Measurements from ENCODE around the gene EXOC6B. TPM values are rescaled to one million over a fixed set of nuclear protein-coding genes. Genes with fewer than 3 reads are reported as not detected.

Gene EXOC6B
- total and polyA plus RNA-seq, 11 donors = 18.4 to 192 (median 143) TPM

DNA sequence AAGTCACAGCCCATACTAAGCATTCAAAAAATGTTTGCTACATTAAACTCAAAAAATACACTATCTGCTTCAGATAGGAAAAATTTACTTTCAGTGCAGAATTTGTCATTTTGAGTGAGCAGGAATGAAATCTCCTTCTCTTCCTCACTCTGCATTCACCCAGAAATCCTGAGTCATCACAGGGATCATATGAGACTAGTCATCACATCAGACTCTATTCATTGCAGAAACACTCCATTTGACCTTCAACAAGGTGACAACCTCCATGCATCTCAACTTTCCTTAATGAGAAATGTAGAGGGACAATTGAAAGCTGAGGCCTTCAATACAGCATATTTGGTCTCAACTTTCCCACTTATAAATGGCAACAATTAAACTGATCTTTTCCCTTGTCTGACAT lies 547.8 kb downstream of the EXOC6B start:
- no peak overlapping the region for H3K4me3 ChIP-seq
- no peaks in the 10 kb centered on the region for H3K36me3 ChIP-seq
- H3K27ac ChIP-seq = no peak overlapping the region
- DNase-seq (no peak), ATAC-seq (peak in 2 of 4 donors; percentile 49 to 77)
- intact Hi-C loops (cut with DNase I) = no loop called here
- H3K4me1 ChIP-seq = peaks cover 0 to 29% (median 7%) of the 10 kb centered on the region in 12 donors
- TF ChIP-seq, protein P1, sequence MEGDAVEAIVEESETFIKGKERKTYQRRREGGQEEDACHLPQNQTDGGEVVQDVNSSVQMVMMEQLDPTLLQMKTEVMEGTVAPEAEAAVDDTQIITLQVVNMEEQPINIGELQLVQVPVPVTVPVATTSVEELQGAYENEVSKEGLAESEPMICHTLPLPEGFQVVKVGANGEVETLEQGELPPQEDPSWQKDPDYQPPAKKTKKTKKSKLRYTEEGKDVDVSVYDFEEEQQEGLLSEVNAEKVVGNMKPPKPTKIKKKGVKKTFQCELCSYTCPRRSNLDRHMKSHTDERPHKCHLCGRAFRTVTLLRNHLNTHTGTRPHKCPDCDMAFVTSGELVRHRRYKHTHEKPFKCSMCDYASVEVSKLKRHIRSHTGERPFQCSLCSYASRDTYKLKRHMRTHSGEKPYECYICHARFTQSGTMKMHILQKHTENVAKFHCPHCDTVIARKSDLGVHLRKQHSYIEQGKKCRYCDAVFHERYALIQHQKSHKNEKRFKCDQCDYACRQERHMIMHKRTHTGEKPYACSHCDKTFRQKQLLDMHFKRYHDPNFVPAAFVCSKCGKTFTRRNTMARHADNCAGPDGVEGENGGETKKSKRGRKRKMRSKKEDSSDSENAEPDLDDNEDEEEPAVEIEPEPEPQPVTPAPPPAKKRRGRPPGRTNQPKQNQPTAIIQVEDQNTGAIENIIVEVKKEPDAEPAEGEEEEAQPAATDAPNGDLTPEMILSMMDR (IDR thresholded peaks at IDR 0.05) = no peak
- no peak for TF ChIP-seq POLR2A (IDR thresholded peaks at IDR 0.05)
- no peaks in the 10 kb centered on the region for H3K27me3 ChIP-seq
- H3K9me3 ChIP-seq = peaks cover 0 to 3% (median 0%) of the 10 kb centered on the region in 12 donors

DNA sequence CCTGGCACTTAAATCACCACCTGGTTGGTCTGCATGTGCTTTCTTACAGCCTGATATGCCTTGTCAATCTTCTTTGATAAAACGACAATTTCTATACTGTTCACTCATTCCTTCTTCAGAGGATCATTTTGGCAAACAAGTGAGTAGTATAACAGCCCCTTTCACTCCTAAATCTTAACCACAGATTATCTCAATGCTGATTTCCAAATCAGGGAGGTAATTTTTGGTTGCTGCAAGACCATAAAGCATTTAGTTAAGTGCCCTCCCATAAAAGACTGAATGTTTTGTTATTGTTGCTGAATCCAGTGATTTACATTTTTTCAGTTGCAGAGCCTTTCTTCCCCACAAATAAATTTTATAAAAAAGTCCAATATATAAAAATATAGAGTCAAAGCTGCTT lies 549.0 kb downstream of the EXOC6B start:
- Histone ChIP-seq H3K9me3 (no peaks in the 10 kb centered on the region), H3K4me1 (peaks cover 0 to 37% (median 12%) of the 10 kb centered on the region in 12 donors), H3K27ac (no peak overlapping the region), H3K36me3 (no peaks in the 10 kb centered on the region), H3K27me3 (no peaks in the 10 kb centered on the region), H3K4me3 (no peak overlapping the region)
- DNase-seq (no peak), ATAC-seq (no peak)
- TF ChIP-seq POLR2A (IDR thresholded peaks at IDR 0.05) = no peak
- TF ChIP-seq, protein P1 (IDR thresholded peaks at IDR 0.05) = no peak
- WGBS, 4 donors = 55 to 78% (median 60%) methylated on average over 1 of the region's 1 CpG
- intact Hi-C loops (cut with DNase I) = no loop called here

DNA sequence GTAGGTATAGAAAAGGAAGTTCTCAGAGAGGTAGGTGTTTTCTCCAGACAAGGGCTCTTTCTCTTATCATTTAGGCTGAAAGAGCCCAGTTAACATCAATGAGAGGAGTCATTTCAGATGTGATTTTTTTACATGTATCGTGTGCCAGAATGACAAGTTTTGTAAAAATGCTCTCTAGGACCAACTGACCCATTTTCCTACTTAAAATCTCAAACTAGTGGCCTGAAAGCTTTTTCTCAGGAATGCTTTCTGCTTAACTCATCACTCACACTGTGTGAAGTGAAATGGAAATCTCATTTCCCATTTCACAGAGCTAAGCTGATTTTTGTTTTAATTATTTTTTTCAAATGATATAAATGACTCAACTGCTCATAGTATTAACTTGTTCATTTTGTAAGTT lies 549.5 kb downstream of the EXOC6B start:
- Histone ChIP-seq H3K27ac (no peak overlapping the region), H3K4me1 (peaks cover 0 to 42% (median 17%) of the 10 kb centered on the region in 12 donors), H3K27me3 (no peaks in the 10 kb centered on the region), H3K4me3 (no peak overlapping the region), H3K36me3 (no peaks in the 10 kb centered on the region), H3K9me3 (no peaks in the 10 kb centered on the region)
- 68 to 90% (median 75%) methylated on average over 1 of the region's 1 CpG for WGBS, 4 donors
- DNase-seq (no peak), ATAC-seq (no peak)
- intact Hi-C loops (cut with DNase I) = no loop called here
- TF ChIP-seq, protein P1 (IDR thresholded peaks at IDR 0.05) = no peak
- TF ChIP-seq POLR2A (IDR thresholded peaks at IDR 0.05) = no peak

DNA sequence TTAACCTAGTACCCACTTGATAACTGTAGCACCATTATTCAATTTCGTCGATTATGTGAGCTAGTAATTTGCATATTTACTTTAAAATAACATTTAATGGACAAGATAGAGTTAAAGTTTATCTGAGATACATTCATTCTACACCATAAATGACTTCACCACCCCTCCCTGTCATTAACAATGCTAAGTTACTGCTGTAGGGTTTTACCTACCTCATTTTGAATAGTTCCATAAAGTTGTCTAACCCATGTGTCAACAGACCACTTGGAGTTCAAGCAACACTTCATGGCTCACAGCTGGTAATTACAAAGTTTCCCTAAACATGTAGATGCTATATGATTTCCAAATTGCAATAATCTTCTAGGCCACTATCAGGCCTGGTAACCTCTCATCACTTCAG lies 550.7 kb downstream of the EXOC6B start:
- no peak overlapping the region for H3K4me3 ChIP-seq
- ATAC-seq (no peak), DNase-seq (no peak)
- no peak for TF ChIP-seq POLR2A (IDR thresholded peaks at IDR 0.05)
- TF ChIP-seq, protein P1 (IDR thresholded peaks at IDR 0.05) = no peak
- 83 to 92% (median 85%) methylated on average over 2 of the region's 2 CpGs for WGBS, 4 donors
- H3K9me3 ChIP-seq = no peaks in the 10 kb centered on the region
- intact Hi-C loops (cut with DNase I) = no loop called here
- no peaks in the 10 kb centered on the region for H3K36me3 ChIP-seq
- H3K27ac ChIP-seq = no peak overlapping the region
- H3K27me3 ChIP-seq = no peaks in the 10 kb centered on the region
- peaks cover 0 to 53% (median 24%) of the 10 kb centered on the region in 12 donors for H3K4me1 ChIP-seq

Data from heart left ventricle (tissue), 16 donors.